K562 (cell line): ENCODE results near the gene ST6GALNAC2. TPM values are rescaled to one million over a fixed set of nuclear protein-coding genes. Genes with fewer than 3 reads are reported as not detected.

Experiments
- CHD7 ChIP-seq: fragments of 200-600 bp; sonication (generic); IDR thresholded peaks from one replicate; pipeline ENCODE4 v1.6.1; 2012; ENCODE audit warnings: mild to moderate bottlenecking, low read depth, low read length, inconsistent platforms
- E4F1 ChIP-seq: fragments of 250-450 bp; sonication (Bioruptor Pico); IDR thresholded peaks from 2 replicates; pipeline ENCODE4 v1.5.0; 2021; ENCODE audit warnings: mild to moderate bottlenecking, borderline replicate concordance
- FOXA3 ChIP-seq, 2 experiments: fragments of 450-650 bp in 1 of 2; sonication (generic) in 1 of 2; formaldehyde crosslinking; IDR thresholded peaks in 1 of 2; conservative IDR thresholded peaks in 1 of 2; 2 replicates each; pipeline versions ENCODE4 v1.4.0 to v1.8.0; 2020 to 2022; ENCODE audit warnings: mild to moderate bottlenecking in 2 of 2, missing genetic modification reagents in 1 of 2
- TFAM ChIP-seq: fragments of 250-450 bp; sonication (Bioruptor Pico); conservative IDR thresholded peaks from 2 replicates; pipeline ENCODE4 v1.5.0; 2021; ENCODE audit warnings: mild to moderate bottlenecking, moderate library complexity
- polyA plus RNA-seq, 8 experiments: library from polyadenylated mRNA; depleted of rRNA in 4 of 8; stranded (reverse) in 5 of 8; unstranded in 3 of 8; fragments of >200 nt; fragmentation: Nextera tagmentation in 2 of 8; fragmentation: Illumina TruSeq in 1 of 8; extraction: Ambion mirVana in 2 of 8; extraction: Trizol in 1 of 8; gene quantifications; 2 replicates each; pipeline versions ENCODE4 v1.2.1 to v1.2.3, GENCODE V29; 2011 to 2014; ENCODE audit warnings: inconsistent platforms in 1 of 8, missing spikeins in 1 of 8
- total RNA-seq, 7 experiments: library from RNA; depleted of rRNA in 6 of 7; stranded (reverse); fragments of >200 nt in 6 of 7; fragmentation: Illumina TruSeq in 2 of 7; extraction: Trizol in 2 of 7; gene quantifications; 2 replicates each; pipeline versions ENCODE4 v1.2.1 to v1.2.3, GENCODE V29; 2011 to 2021; ENCODE audit warnings: low replicate concordance in 1 of 7

ST6GALNAC2 gene
- total and polyA plus RNA-seq, 9 of the 15 experiments (the other 6 are each of a cell fraction or from before 2014, with no cell fraction given), result 0.18 TPM; not detected in 8

- no peak for TF ChIP-seq CHD7
- TF ChIP-seq E4F1, result no peak
- no peak for TF ChIP-seq FOXA3 (CRISPR knock-in tag; conservative IDR thresholded peaks at IDR 0.05 in 1 of 2, IDR thresholded peaks at IDR 0.05 in 1 of 2)
- no peak for TF ChIP-seq TFAM (CRISPR knock-in tag)
These were observed 16.8 kb downstream of the ST6GALNAC2 start (continued) for GRCh38 chr17:76568811-76569221.
